Osteocyte (in vitro differentiated cells): ENCODE data around the gene MESD. TPM values are rescaled to one million over a fixed set of nuclear protein-coding genes. Genes with fewer than 3 reads are reported as not detected.

Experiments
- DNase-seq: peaks from one replicate; pipeline ENCODE4 v3.0.0; 2021; ENCODE audit warnings: mixed read lengths; ENCODE audit not compliant: unreplicated experiment; ENCODE audit errors: extremely low spot score
- H3K27ac Mint-ChIP-seq: one replicate; pipeline ENCODE4 v1.8.0; 2021; ENCODE audit warnings: mild to moderate bottlenecking, mixed read lengths; ENCODE audit not compliant: unreplicated experiment
- H3K27me3 Mint-ChIP-seq: one replicate; pipeline ENCODE4 v1.8.0; 2021; ENCODE audit warnings: mixed read lengths; ENCODE audit not compliant: unreplicated experiment
- H3K36me3 Mint-ChIP-seq: one replicate; pipeline ENCODE4 v1.8.0; 2021; ENCODE audit warnings: mixed read lengths; ENCODE audit not compliant: unreplicated experiment
- H3K4me1 Mint-ChIP-seq: one replicate; pipeline ENCODE4 v1.8.0; 2021; ENCODE audit warnings: mixed read lengths; ENCODE audit not compliant: unreplicated experiment
- H3K4me3 Mint-ChIP-seq: one replicate; pipeline ENCODE4 v1.8.0; 2021; ENCODE audit warnings: mild to moderate bottlenecking, moderate library complexity, mixed read lengths; ENCODE audit not compliant: unreplicated experiment
- H3K9me3 Mint-ChIP-seq: one replicate; pipeline ENCODE4 v1.8.0; 2021; ENCODE audit warnings: mixed read lengths; ENCODE audit not compliant: unreplicated experiment
- total RNA-seq: library from RNA; stranded (reverse); gene quantifications from 2 replicates; pipeline ENCODE4 v1.2.1, GENCODE V29; 2021
- TF ChIP-seq, protein P1 (sequence below): fragments of 200-600 bp; sonication (generic); IDR thresholded peaks from 2 replicates; pipeline ENCODE4 v1.5.0; 2021; ENCODE audit warnings: antibody characterized with exemption, mild to moderate bottlenecking, moderate library complexity

MESD gene
- total RNA-seq, 1 donor from 2014 or later = 25.3 TPM

DNA sequence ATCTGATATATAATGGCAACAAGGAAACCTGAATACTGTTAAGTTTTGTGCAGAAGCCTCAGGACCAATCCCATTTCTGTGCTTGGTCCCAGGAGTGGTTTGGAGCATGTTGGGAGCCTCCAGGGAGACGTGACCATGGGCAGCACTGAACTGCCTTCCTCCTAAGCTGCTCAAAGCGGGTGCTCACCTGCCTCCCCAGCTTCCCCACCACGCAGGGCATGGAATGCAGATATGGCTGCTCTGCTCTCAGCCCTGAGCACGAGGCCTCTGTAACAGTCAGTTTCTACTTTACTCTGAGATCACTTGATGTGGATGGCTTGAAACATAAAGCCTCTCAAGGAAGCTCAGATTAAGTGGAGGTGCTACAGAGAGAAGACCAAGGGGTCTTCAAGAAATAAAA is 49.3 kb downstream of the MESD start:
- no peak overlapping the region for H3K27ac Mint-ChIP-seq
- no peak for DNase-seq
- no peaks in the 10 kb centered on the region for H3K9me3 Mint-ChIP-seq
- TF ChIP-seq, protein P1, sequence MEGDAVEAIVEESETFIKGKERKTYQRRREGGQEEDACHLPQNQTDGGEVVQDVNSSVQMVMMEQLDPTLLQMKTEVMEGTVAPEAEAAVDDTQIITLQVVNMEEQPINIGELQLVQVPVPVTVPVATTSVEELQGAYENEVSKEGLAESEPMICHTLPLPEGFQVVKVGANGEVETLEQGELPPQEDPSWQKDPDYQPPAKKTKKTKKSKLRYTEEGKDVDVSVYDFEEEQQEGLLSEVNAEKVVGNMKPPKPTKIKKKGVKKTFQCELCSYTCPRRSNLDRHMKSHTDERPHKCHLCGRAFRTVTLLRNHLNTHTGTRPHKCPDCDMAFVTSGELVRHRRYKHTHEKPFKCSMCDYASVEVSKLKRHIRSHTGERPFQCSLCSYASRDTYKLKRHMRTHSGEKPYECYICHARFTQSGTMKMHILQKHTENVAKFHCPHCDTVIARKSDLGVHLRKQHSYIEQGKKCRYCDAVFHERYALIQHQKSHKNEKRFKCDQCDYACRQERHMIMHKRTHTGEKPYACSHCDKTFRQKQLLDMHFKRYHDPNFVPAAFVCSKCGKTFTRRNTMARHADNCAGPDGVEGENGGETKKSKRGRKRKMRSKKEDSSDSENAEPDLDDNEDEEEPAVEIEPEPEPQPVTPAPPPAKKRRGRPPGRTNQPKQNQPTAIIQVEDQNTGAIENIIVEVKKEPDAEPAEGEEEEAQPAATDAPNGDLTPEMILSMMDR = no peak
- H3K4me1 Mint-ChIP-seq = peaks cover 2% of the 10 kb centered on the region
- H3K36me3 Mint-ChIP-seq = peaks cover 82% of the 10 kb centered on the region
- no peaks in the 10 kb centered on the region for H3K27me3 Mint-ChIP-seq
- H3K4me3 Mint-ChIP-seq = no peak overlapping the region

- H3K36me3 Mint-ChIP-seq = peaks cover 85% of the 10 kb centered on the region
- no peak for DNase-seq
- TF ChIP-seq, protein P1 = no peak
- H3K27me3 Mint-ChIP-seq = no peaks in the 10 kb centered on the region
- H3K27ac Mint-ChIP-seq = no peak overlapping the region
- no peak overlapping the region for H3K4me3 Mint-ChIP-seq
- no peaks in the 10 kb centered on the region for H3K9me3 Mint-ChIP-seq
- peaks cover 8% of the 10 kb centered on the region for H3K4me1 Mint-ChIP-seq
Observed at GRCh38 chr15:80939216-80939615, 50.4 kb downstream of the MESD start.

GRCh38 chr15:80937718-80938117 is 51.9 kb downstream of the MESD start:
- TF ChIP-seq, protein P1 = no peak
- H3K9me3 Mint-ChIP-seq = no peaks in the 10 kb centered on the region
- H3K4me1 Mint-ChIP-seq = peaks cover 9% of the 10 kb centered on the region
- no peaks in the 10 kb centered on the region for H3K27me3 Mint-ChIP-seq
- DNase-seq = no peak
- no peak overlapping the region for H3K4me3 Mint-ChIP-seq
- peaks cover 82% of the 10 kb centered on the region for H3K36me3 Mint-ChIP-seq
- H3K27ac Mint-ChIP-seq = no peak overlapping the region

DNA sequence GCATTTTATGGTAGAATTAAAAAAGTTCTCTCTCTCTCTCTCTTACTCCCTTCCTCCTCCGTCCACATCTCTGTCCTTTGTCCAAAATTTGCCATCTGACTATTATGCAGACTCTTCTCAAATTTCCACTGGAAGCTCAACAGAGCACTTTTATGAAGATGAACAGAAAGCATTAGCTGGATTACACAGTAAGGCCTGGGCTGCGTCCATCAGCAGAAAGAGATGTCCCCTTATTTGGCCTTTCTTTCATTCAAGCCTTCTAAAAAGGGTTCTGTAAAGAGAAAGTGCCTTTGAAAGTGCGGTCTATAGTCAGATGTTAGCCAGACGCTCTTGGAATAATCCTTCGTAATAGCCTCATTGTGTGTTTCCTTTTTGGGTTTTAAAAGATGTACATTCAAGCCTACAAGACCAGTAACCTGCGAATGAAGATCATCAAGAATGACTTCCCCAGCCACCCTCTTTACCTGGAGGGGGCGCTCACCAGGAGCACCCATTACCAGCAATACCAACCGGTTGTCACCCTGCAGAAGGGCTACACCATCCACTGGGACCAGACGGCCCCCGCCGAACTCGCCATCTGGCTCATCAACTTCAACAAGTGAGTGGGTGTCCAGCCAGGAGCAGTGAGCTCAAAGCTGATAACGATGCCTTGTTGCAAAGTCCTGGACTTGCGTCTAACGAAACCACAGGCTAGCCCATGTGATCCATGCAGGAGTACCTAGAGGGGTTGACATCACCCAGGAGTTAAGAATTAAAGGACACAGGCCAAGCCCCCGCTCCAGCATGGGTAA is 53.1 kb downstream of the MESD start:
- H3K4me3 Mint-ChIP-seq = no peak overlapping the region
- no peak for DNase-seq
- H3K27ac Mint-ChIP-seq = no peak overlapping the region
- peaks cover 84% of the 10 kb centered on the region for H3K36me3 Mint-ChIP-seq
- H3K27me3 Mint-ChIP-seq = no peaks in the 10 kb centered on the region
- H3K9me3 Mint-ChIP-seq = no peaks in the 10 kb centered on the region
- TF ChIP-seq, protein P1 = no peak
- peaks cover 11% of the 10 kb centered on the region for H3K4me1 Mint-ChIP-seq

DNA sequence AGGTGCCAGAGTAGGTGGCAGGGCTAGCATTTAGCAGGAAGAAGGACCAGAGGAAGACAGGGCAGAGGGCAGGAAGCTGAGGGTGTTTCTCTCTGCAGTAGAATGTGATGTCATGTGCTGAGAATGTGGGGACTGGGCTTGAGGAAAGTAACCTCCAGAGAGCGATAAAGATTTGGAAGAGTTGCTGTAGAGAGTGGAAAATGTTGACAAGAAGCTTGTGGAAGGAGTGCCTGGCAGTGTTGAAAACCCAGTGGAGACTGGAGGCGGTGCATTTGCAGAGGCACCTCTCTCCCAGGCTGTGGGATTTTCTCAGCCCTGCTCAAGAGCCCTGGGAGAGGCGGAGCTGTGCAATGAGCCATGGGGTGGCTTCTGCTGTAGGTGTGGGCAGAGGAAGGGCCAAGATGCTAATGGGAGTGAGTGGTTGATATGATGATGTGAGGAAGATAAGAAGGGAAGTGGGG is 54.8 kb downstream of the MESD start:
- no peaks in the 10 kb centered on the region for H3K9me3 Mint-ChIP-seq
- TF ChIP-seq, protein P1 = no peak
- H3K27me3 Mint-ChIP-seq = no peaks in the 10 kb centered on the region
- no peak for DNase-seq
- peaks cover 89% of the 10 kb centered on the region for H3K36me3 Mint-ChIP-seq
- peak overlapping the region; percentile 80 for H3K27ac Mint-ChIP-seq
- H3K4me3 Mint-ChIP-seq = no peak overlapping the region
- peaks cover 11% of the 10 kb centered on the region for H3K4me1 Mint-ChIP-seq
